ENCODE measurements around the gene CRY1.

DNA sequence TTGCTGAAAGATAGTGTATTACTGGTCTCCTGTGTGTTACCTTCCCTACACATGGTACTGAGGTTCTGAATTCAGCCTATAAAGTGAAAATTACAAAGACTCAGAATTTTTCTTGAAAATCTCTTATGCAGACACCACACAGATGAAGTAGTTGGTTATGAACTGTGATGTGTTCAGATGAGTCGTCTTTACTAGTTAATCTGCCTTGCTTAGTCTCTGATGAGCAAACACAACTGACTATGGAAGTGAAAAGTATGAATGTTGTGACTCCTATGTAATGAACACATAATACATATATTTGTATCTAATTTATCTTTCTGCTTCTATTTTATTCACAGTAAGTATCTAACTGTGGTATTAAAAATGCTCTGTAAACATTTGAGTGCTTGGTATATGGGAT is 111.1 kb downstream of the CRY1 start:
- no peak for TF ChIP-seq EP300 (IDR thresholded peaks at IDR 0.05)
- TF ChIP-seq, protein P1, sequence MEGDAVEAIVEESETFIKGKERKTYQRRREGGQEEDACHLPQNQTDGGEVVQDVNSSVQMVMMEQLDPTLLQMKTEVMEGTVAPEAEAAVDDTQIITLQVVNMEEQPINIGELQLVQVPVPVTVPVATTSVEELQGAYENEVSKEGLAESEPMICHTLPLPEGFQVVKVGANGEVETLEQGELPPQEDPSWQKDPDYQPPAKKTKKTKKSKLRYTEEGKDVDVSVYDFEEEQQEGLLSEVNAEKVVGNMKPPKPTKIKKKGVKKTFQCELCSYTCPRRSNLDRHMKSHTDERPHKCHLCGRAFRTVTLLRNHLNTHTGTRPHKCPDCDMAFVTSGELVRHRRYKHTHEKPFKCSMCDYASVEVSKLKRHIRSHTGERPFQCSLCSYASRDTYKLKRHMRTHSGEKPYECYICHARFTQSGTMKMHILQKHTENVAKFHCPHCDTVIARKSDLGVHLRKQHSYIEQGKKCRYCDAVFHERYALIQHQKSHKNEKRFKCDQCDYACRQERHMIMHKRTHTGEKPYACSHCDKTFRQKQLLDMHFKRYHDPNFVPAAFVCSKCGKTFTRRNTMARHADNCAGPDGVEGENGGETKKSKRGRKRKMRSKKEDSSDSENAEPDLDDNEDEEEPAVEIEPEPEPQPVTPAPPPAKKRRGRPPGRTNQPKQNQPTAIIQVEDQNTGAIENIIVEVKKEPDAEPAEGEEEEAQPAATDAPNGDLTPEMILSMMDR (IDR thresholded peaks at IDR 0.05), result no peak
- no peak for TF ChIP-seq POLR2AphosphoS5 (IDR thresholded peaks at IDR 0.05)
- TF ChIP-seq POLR2A (IDR thresholded peaks at IDR 0.05), result no peak
